ENCODE measurements around the gene TRIP13.

The TRIP13 gene

GRCh38 chr5:952597-953271, 60.0 kb downstream of the TRIP13 start:
- TF ChIP-seq, protein P1, sequence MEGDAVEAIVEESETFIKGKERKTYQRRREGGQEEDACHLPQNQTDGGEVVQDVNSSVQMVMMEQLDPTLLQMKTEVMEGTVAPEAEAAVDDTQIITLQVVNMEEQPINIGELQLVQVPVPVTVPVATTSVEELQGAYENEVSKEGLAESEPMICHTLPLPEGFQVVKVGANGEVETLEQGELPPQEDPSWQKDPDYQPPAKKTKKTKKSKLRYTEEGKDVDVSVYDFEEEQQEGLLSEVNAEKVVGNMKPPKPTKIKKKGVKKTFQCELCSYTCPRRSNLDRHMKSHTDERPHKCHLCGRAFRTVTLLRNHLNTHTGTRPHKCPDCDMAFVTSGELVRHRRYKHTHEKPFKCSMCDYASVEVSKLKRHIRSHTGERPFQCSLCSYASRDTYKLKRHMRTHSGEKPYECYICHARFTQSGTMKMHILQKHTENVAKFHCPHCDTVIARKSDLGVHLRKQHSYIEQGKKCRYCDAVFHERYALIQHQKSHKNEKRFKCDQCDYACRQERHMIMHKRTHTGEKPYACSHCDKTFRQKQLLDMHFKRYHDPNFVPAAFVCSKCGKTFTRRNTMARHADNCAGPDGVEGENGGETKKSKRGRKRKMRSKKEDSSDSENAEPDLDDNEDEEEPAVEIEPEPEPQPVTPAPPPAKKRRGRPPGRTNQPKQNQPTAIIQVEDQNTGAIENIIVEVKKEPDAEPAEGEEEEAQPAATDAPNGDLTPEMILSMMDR (IDR thresholded peaks at IDR 0.05) = no peak
- Mint-ChIP-seq H3K4me3 (no peak overlapping the region), H3K9me3 (peaks cover 24% of the 10 kb centered on the region), H3K4me1 (peaks cover 44% of the 10 kb centered on the region), H3K27ac (no peak overlapping the region), H3K36me3 (ENCODE audit: low read depth) (peaks cover 9% of the 10 kb centered on the region), H3K27me3 (ENCODE audit: low read depth, poor library complexity) (peaks cover 12% of the 10 kb centered on the region)
- no peak for DNase-seq

DNA sequence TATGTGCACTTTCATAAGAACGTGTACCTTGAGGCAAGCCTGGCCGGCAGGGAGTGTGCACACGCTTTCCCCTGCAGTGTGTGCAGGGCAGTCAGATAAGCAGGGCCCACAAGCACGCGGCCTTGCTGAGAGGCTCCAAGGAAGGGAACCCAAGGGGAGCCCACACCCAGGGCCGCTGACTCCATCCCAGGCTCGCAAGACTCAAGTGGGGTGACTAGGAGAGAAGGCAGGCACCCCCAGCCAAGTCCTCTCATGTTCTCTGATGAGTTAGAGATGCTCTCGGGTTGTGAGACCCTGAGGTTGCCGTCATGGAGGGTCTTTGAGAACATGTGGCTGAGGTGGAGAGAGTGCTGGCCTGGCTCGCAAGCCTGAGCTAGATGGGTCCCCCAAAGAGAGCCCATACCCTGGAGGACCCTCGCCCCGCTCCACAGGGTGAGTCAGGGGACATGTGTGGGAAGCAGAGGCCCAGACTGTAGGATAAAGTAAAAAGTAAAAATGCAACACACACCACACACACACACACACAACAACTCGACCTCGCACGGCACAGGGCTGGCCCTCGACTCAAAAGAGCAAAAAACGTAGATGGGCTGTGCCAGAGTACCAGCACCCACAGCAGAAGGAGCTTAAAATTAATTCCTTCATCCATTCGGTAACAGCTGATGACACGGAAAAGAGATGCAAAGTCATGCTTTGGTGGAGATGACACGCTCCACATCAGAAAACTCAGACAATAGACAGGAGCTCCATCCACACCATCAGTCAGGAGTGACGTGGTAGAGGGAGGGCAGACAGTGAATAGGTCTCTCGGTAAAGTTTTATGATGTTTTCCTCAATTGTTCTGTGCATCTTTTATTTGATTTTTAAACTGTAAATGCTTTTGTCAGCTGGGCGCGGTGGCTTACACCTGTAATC, 61.1 kb downstream of the TRIP13 start:
- H3K27ac Mint-ChIP-seq = peak overlapping the region; percentile 36
- TF ChIP-seq, protein P1 (IDR thresholded peaks at IDR 0.05) = no peak
- H3K9me3 Mint-ChIP-seq = peaks cover 24% of the 10 kb centered on the region
- H3K4me1 Mint-ChIP-seq = peaks cover 42% of the 10 kb centered on the region
- H3K27me3 Mint-ChIP-seq (ENCODE audit: low read depth, poor library complexity) = peaks cover 12% of the 10 kb centered on the region
- no peak for DNase-seq
- H3K36me3 Mint-ChIP-seq (ENCODE audit: low read depth) = peaks cover 9% of the 10 kb centered on the region
- no peak overlapping the region for H3K4me3 Mint-ChIP-seq

DNA sequence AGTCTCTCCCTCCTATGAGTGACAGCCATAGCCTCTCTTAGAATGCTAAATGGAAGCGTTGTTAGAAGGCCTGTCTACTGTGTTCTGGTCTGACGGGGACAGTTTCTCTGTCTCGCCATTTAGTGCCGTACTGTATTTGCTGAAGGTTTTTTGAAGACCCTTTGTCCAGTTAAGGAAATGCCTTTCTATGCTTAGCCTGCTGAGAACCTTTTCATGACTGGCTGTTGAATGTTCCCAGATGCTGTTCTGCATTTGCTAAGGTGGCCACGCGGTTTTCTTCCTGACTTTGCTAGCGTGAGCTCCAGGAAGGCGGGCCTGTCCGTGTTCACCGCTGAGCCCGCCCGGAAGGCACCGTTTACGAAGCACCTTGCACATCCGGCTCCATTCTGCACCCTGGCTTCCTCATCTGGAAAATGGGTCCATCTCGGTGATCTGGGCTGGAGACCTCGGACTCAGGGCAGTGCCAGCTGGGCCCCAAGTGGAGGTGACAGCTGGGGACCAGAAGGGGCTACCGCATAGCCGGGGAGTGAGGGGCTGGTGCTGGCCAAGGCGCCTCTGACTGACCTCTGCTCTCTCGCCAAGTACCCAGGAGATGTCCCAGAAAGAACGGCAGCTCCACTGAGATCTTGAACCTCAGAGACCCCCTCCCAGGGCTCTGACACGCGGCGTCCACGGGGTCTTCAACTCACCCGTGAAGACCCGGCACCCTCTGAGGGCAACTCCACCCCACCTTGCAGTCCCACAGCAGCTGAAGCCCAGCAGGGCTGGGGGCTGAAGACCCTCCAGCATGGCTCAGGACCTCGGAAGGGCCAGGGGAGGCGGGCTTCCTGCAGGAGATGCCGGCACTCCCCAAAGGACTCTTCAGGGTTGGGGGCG, 63.4 kb downstream of the TRIP13 start:
- no peak overlapping the region for H3K27ac Mint-ChIP-seq
- no peak for DNase-seq
- TF ChIP-seq, protein P1 (IDR thresholded peaks at IDR 0.05) = no peak
- no peak overlapping the region for H3K4me3 Mint-ChIP-seq
- H3K4me1 Mint-ChIP-seq = peaks cover 50% of the 10 kb centered on the region
- H3K9me3 Mint-ChIP-seq = peaks cover 9% of the 10 kb centered on the region
- H3K27me3 Mint-ChIP-seq (ENCODE audit: low read depth, poor library complexity) = peaks cover 16% of the 10 kb centered on the region
- H3K36me3 Mint-ChIP-seq (ENCODE audit: low read depth) = no peaks in the 10 kb centered on the region

- Mint-ChIP-seq H3K9me3 (no peaks in the 10 kb centered on the region), H3K27ac (no peak overlapping the region), H3K4me1 (peaks cover 50% of the 10 kb centered on the region), H3K27me3 (ENCODE audit: low read depth, poor library complexity) (peaks cover 16% of the 10 kb centered on the region), H3K36me3 (ENCODE audit: low read depth) (no peaks in the 10 kb centered on the region), H3K4me3 (no peak overlapping the region)
- TF ChIP-seq, protein P1 (IDR thresholded peaks at IDR 0.05) = peak; percentile 11
- no peak for DNase-seq
Observed at GRCh38 chr5:956941-957747, 64.5 kb downstream of the TRIP13 start.

DNA sequence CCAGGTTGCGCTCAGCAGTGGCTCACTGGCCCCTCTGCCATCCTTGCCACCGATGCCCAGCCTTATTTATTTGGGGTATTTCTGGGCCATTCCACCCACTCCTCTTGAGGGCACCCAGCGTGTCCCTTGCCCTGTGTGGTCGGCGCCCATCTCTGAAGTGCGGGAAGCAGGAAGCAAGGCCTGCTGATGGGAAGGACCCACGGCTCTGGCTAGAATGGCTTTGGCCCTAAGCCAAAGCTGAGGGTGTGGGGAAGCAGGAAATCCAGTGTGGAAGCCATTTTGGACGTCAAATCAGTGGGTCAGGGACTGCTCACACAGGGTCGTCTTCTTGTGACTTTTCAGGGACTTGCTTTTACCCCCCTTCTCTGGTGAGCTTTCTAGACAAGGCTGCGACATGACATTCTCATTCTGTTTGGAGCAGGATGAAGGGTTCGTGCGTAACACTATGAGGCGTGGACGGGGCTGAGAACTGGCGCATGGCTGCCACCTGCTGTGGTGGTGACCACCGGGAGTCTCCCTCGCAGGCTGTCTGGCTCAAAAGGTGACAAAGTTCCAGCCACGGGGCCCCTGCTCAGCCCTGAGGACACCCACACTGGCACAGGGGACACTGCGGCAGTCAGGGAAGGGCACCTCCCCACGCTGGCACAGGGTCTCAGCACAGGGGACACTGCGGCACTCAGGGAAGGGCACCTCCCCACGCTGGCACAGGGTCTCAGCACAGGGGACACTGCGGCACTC, 65.2 kb downstream of the TRIP13 start:
- Mint-ChIP-seq H3K4me1 (peaks cover 45% of the 10 kb centered on the region), H3K36me3 (ENCODE audit: low read depth) (no peaks in the 10 kb centered on the region), H3K27me3 (ENCODE audit: low read depth, poor library complexity) (peaks cover 16% of the 10 kb centered on the region), H3K9me3 (no peaks in the 10 kb centered on the region), H3K4me3 (no peak overlapping the region), H3K27ac (no peak overlapping the region)
- TF ChIP-seq, protein P1 (IDR thresholded peaks at IDR 0.05) = no peak
- no peak for DNase-seq

Data from nephron progenitor cell (in vitro differentiated cells).